Right atrium auricular region (tissue), 2 donors: ENCODE measurements around the gene GPR153. TPM values are rescaled to one million over a fixed set of nuclear protein-coding genes. Genes with fewer than 3 reads are reported as not detected.
A peak's percentile ranks its signal among the peaks of the same experiment; 100 is the strongest.

ENCODE experiments used
- DNase-seq: peaks from one replicate; pipeline ENCODE4 v3.0.0-alpha.2; 2019; ENCODE audit warnings: low spot score
- H3K27ac ChIP-seq, 2 donors: fragments of 200-600 bp; sonication (generic); 1 replicate in 1 of 2; 2 replicates in 1 of 2; pipeline ENCODE4 v1.5.1; 2016 to 2019
- H3K27me3 ChIP-seq, 2 donors: fragments of 200-600 bp; sonication (generic); one replicate each; pipeline versions ENCODE4 v1.5.1 to v1.6.0; 2017 to 2019
- H3K36me3 ChIP-seq: fragments of 200-600 bp; sonication (generic); one replicate; pipeline ENCODE4 v1.5.1; 2016
- H3K4me1 ChIP-seq, 2 donors: fragments of 200-600 bp; sonication (generic); one replicate each; pipeline versions ENCODE4 v1.5.1 to v1.6.0; 2017 to 2019
- H3K4me3 ChIP-seq, 2 donors: fragments of 200-600 bp; sonication (generic); 1 replicate in 1 of 2; 2 replicates in 1 of 2; pipeline ENCODE4 v1.5.1; 2017 to 2019; ENCODE audit warnings: mild to moderate bottlenecking in 1 of 2, moderate library complexity in 1 of 2
- H3K9me3 ChIP-seq, 2 donors: fragments of 200-600 bp; sonication (generic); one replicate each; pipeline ENCODE4 v1.5.1; 2019
- total RNA-seq, 2 donors: library from RNA; depleted of rRNA; stranded (reverse); fragments of >200 nt; gene quantifications; one replicate each; pipeline ENCODE4 v1.1.0, GENCODE V29; 2016
- TF ChIP-seq, protein P1 (sequence below), 2 donors: fragments of 200-600 bp; sonication (generic); IDR thresholded peaks; one replicate each; pipeline ENCODE4 v1.5.1; 2019; ENCODE audit warnings: antibody characterized with exemption in 2 of 2

GPR153 gene
- total RNA-seq, 2 donors from 2014 or later, result 7.6 to 17.4 TPM

DNA sequence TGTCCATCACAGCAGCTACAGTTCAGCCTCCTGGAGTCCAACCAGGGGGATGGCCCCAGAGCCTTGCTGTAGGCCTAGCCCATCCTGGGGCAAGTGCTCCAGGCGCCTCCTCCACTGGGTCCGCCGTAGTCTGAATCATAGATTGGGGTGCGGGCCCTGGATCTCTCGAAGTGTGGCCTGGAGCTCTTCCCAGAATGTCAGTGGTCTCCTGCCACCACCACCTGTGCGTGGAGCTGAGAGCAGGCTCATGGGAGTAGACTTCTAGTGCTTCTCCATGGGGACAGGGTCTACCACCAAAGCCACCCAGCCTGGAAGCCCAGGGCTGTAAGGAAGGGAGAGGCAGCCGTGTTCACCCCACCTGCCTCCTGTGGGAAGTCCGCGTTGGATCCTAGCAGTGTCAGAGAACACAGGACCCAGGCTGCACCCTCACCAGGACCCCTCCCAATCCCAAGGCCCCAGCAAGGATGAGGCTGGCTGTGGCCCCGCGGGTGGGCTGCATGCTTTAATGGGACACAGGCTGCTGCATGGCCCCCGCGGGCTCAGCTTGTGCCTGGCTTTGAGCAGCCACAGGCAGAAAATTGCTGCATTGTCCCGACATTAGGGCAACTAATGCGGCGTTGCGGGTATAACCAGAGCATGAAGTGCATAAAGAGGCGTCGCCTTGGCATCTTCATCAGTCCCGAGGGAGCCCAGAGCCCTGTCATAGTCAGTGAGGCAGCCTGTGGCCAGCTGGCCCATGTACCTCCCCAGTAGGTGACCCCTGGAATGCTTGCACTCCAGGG lies 17.7 kb downstream of the GPR153 start:
- TF ChIP-seq, protein P1, sequence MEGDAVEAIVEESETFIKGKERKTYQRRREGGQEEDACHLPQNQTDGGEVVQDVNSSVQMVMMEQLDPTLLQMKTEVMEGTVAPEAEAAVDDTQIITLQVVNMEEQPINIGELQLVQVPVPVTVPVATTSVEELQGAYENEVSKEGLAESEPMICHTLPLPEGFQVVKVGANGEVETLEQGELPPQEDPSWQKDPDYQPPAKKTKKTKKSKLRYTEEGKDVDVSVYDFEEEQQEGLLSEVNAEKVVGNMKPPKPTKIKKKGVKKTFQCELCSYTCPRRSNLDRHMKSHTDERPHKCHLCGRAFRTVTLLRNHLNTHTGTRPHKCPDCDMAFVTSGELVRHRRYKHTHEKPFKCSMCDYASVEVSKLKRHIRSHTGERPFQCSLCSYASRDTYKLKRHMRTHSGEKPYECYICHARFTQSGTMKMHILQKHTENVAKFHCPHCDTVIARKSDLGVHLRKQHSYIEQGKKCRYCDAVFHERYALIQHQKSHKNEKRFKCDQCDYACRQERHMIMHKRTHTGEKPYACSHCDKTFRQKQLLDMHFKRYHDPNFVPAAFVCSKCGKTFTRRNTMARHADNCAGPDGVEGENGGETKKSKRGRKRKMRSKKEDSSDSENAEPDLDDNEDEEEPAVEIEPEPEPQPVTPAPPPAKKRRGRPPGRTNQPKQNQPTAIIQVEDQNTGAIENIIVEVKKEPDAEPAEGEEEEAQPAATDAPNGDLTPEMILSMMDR (IDR thresholded peaks at IDR 0.05), result no peak
- Histone ChIP-seq H3K4me1 (peaks cover 0 to 28% of the 10 kb centered on the region in 2 donors), H3K4me3 (no peak overlapping the region), H3K36me3 (no peaks in the 10 kb centered on the region), H3K27me3 (peaks cover 28 to 49% of the 10 kb centered on the region in 2 donors), H3K9me3 (no peaks in the 10 kb centered on the region), H3K27ac (no peak overlapping the region)
- DNase-seq, result no peak

DNA sequence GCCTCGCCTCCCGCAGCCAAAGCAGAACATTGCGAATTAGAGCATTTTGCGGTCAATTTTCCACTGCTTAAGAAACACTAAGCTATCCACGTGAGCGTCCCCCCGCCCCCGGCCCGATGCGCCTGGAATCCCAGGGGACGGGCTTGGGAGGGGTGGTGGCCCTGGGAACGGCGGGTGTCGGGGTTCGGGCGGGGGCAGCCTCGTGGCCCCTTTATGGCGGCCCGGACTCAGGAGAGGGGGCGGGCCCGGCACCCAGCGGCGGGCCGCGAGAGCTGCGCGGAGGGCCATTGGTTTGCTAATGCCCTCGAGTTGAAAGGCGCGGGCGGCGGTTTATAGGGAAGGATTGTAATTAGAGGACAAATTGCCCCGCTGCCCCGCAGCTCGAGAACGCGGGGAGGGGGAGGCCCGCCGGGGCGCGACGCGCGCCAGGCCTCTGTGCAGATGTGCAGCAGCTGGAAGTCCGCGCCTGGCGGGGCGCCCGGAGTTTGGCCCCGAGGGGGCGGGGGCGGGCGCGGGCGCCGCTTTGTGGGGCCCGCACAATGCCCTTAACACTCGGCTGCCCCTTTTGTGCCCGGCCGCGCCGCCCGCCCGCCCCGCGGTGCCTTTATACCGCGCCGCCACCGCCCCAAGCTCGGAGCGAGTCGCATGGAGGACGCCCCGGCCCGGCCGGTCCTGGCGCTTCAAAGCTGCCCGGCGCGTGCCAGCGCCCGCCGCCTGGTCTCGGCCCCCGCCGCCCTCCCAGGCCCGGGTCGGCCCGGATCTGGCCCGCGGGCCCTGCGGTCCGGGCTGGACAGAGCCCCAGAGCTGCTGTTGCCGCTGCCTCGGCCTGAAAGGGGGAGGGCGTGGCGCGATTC lies 18.8 kb downstream of the GPR153 start:
- TF ChIP-seq, protein P1 (IDR thresholded peaks at IDR 0.05), result no peak
- peak overlapping the region in 1 of 2 donors; percentile 31 for H3K4me3 ChIP-seq
- no peak overlapping the region for H3K27ac ChIP-seq
- no peaks in the 10 kb centered on the region for H3K36me3 ChIP-seq
- H3K9me3 ChIP-seq, result no peaks in the 10 kb centered on the region
- peaks cover 0 to 28% of the 10 kb centered on the region in 2 donors for H3K4me1 ChIP-seq
- H3K27me3 ChIP-seq, result peaks cover 28 to 49% of the 10 kb centered on the region in 2 donors
- no peak for DNase-seq

DNA sequence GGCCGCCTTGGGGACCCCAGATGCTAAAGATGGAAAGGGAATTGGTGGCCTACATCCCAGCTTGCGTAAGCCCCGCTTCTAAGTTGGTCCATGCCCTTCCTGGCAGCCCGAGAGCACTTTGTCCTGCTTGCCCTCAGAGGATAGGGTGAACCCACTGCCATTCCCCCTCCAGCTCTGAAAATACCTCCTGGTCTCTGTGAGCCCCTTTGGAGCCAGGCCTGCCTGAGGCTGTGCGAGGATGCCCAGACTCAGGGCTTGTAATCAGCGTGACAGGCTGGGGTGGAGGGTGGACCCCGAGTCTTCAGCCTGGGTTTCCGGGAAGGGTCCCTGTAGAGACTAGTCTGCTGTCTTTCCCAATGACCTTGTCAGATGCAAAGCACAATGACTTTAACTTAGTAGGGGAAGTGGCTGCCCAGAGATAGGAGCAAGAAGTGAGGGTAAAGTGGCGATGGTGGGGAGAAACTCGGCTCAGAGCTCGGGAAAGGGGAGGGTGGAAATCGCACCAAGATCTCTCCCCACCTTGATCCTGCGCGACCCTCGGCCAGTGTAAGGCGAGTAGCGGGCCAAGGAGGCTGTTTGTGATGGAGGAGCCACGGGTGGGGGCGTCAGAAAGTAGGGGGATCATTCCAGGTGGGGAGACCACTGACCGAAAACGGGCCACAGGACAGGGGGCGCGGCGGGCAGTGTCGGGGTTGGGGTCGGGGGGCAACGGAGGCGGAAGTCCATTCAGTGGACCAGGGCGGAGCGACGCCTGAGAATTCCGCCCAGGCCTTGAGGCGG lies 19.6 kb downstream of the GPR153 start:
- TF ChIP-seq, protein P1 (IDR thresholded peaks at IDR 0.05), result no peak

DNA sequence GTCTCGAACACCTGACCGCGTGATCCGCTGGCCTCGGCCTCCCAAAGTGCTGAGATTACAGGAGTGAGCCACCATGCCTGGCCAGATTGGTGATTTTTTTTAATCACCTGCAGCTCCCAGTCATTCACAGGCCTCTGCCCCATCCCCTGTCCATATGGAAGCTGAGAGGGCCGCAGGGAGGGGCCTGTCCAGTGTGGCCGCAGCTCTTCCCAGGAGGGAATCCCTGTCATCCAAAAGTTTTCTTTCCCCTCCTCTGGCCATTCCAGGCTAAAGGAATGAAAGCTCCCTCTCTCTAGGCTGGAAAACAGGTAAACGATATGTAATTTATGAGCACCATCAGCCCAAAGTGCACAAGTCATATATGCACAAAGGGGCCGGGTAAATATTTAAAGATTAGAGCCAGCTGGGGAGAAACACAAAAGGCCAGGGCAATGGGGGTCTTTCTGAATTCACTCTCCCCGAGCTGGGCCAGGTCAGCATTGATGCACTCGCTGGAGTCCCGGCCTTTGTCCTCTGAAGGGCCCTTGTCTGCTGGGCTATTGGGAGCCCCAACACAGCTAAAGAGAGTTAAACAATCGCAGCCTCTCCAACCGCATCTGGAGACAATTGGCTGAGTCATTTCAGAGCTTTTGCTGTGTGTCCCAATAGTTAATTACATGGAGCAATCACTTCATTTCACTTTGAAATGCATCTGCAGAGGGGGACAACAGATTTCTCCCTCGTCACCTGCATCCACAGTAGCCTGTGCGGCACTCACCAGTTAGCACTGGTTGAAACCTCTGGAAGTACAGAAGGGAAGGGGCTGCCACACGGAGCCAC lies 20.7 kb downstream of the GPR153 start:
- Histone ChIP-seq H3K4me1 (peaks cover 0 to 20% of the 10 kb centered on the region in 2 donors), H3K9me3 (no peaks in the 10 kb centered on the region), H3K4me3 (no peak overlapping the region), H3K36me3 (no peaks in the 10 kb centered on the region), H3K27me3 (peaks cover 22 to 35% of the 10 kb centered on the region in 2 donors), H3K27ac (no peak overlapping the region)
- TF ChIP-seq, protein P1 (IDR thresholded peaks at IDR 0.05), result no peak
- DNase-seq, result no peak

More for the DNA sequence above, 19.6 kb downstream of the GPR153 start:
- Histone ChIP-seq H3K36me3 (no peaks in the 10 kb centered on the region), H3K9me3 (no peaks in the 10 kb centered on the region), H3K27me3 (peaks cover 28 to 47% of the 10 kb centered on the region in 2 donors), H3K4me1 (peaks cover 0 to 27% of the 10 kb centered on the region in 2 donors), H3K4me3 (no peak overlapping the region), H3K27ac (no peak overlapping the region)
- DNase-seq, result no peak
